Activated T-helper 17 cell treated with anti-CD3 and anti-CD28 coated beads, Interleukin-2, amount 50 U/mL, for 72 hours (primary cell): ENCODE measurements around the gene ANKRD11. TPM values are rescaled to one million over a fixed set of nuclear protein-coding genes. Genes with fewer than 3 reads are reported as not detected.

Experiments used
- ATAC-seq: fragments of 150-1000 bp; cut with Tn5 transposase; replicated peaks from 2 replicates; pipeline ENCODE4 v1.10.0; 2021; ENCODE audit warnings: mild to moderate bottlenecking, moderate library complexity
- H3K27ac Mint-ChIP-seq: one replicate; pipeline ENCODE4 v1.8.0; 2022; ENCODE audit warnings: mixed read lengths
- H3K27me3 Mint-ChIP-seq: one replicate; pipeline ENCODE4 v1.8.0; 2022; ENCODE audit warnings: mixed read lengths
- H3K36me3 Mint-ChIP-seq: one replicate; pipeline ENCODE4 v1.8.0; 2022; ENCODE audit warnings: low read depth, mild to moderate bottlenecking, mixed read lengths
- H3K4me1 Mint-ChIP-seq: one replicate; pipeline ENCODE4 v1.8.0; 2022; ENCODE audit warnings: mixed read lengths
- H3K4me3 Mint-ChIP-seq: one replicate; pipeline ENCODE4 v1.8.0; 2022; ENCODE audit warnings: mild to moderate bottlenecking, mixed read lengths
- H3K9me3 Mint-ChIP-seq: one replicate; pipeline ENCODE4 v1.8.0; 2022; ENCODE audit warnings: mixed read lengths
- total RNA-seq, 2 donors: library from RNA; stranded (reverse); gene quantifications; one replicate each; pipeline ENCODE4 v1.2.3, GENCODE V29; 2022

The ANKRD11 gene
- total RNA-seq, 2 donors from 2014 or later = 166 to 178 TPM

DNA sequence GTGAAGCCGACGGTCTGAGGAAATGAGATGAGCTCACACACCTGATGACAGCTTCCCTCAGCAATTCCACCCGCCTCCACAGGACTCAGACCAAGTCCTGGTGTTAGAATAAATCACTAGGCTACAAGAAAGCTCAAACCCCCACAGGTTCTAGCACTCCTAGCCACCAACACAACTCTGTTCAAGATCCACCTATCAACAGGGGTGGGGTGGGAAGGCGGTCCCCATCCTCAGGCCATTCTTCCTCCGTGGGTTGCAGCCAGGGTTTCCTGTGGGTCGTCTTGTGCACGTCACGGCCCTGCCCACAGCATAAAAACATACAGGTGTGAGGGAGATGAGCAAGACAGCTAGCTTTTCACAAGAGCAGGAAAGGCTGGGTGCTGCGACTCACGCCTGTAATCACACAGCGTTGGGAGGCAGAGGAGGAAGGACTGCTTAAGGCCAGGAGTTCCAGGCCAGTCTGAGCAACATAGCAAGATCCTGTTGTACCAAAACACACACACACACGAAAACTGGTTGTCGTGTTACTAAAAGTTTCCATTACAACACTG is 81.1 kb downstream of the ANKRD11 start:
- Mint-ChIP-seq H3K9me3 (no peaks in the 10 kb centered on the region), H3K4me3 (peak overlapping the region; percentile 77), H3K4me1 (peaks cover 57% of the 10 kb centered on the region), H3K27me3 (no peaks in the 10 kb centered on the region), H3K27ac (peak overlapping the region; percentile 91), H3K36me3 (peaks cover 11% of the 10 kb centered on the region)
- peak; percentile 85 for ATAC-seq

DNA sequence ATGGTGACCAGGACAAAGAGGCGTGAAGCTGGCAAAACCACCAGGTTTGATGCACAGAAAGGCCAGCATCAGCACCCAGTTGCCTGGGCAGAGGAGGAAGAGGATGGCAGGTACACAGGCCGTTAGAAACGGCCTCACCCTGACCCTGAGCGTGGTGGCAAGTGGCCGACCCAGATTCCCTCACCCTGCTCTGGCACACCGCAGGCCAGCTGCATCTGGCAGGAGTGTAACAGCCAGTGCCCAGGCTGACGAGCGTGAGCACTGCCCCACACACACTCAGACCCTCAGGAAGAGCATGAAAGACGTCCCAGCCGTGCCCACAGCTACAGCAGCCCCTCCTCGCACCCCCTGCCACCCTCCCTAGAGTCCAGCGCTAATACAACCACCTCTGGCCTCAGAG is 82.0 kb downstream of the ANKRD11 start:
- Mint-ChIP-seq H3K4me1 (peaks cover 64% of the 10 kb centered on the region), H3K4me3 (peak overlapping the region; percentile 77), H3K36me3 (peaks cover 19% of the 10 kb centered on the region), H3K9me3 (no peaks in the 10 kb centered on the region), H3K27me3 (no peaks in the 10 kb centered on the region), H3K27ac (peak overlapping the region; percentile 91)
- ATAC-seq = no peak

DNA sequence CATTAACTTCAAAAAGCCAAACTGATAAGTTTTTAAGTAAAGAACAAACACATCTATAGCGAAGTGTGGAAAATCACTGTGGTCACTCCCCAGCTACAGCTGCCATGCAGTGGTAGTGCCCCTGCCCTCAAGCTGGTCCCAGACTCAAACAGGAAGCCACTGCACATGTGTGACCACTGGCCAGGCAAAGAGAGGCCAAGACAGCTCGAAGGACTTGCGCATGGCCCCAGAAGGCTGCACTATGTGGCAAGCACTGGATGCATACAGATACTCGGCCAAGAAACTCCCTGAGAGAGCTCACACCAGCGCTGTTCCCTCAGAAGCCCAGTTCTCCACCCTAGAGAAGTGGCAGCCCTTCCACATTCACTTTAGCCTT is 82.4 kb downstream of the ANKRD11 start:
- ATAC-seq = no peak
- H3K27me3 Mint-ChIP-seq = no peaks in the 10 kb centered on the region
- peak overlapping the region; percentile 77 for H3K4me3 Mint-ChIP-seq
- peaks cover 67% of the 10 kb centered on the region for H3K4me1 Mint-ChIP-seq
- H3K36me3 Mint-ChIP-seq = peaks cover 21% of the 10 kb centered on the region
- H3K27ac Mint-ChIP-seq = peak overlapping the region; percentile 91
- no peaks in the 10 kb centered on the region for H3K9me3 Mint-ChIP-seq

DNA sequence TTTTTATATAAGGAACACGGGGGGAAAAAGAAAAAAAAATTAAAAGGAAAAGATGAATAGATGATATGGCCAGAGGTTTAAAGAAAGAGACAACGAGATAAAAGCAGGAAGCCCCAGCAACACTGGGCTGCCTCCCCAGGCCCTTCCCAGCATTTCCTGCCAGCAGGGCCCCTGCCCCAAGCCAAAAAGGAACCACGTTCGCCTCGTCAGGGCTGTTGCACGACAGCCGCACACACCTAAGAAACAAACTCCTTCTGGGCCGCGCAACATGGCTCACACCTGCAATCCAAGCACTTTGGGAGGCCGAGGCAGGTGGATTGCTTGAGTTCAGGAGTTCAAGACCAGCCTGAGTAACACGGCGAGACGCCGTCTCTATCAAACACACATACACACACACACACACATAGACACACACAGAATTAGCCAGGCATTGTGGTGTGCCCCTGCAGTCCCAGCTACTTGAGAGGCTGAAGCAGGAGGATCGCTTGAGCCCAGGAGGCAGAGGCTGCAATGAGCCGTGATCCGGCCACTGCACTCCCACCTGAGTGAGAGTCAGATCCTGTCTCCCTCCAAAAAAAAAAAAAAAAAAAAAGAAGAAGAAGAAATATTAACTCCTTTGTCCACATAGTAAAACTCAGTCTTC is 83.0 kb downstream of the ANKRD11 start:
- Mint-ChIP-seq H3K27me3 (no peaks in the 10 kb centered on the region), H3K27ac (peak overlapping the region; percentile 91), H3K36me3 (peaks cover 21% of the 10 kb centered on the region), H3K4me3 (peak overlapping the region; percentile 77), H3K4me1 (peaks cover 62% of the 10 kb centered on the region), H3K9me3 (no peaks in the 10 kb centered on the region)
- ATAC-seq = no peak

DNA sequence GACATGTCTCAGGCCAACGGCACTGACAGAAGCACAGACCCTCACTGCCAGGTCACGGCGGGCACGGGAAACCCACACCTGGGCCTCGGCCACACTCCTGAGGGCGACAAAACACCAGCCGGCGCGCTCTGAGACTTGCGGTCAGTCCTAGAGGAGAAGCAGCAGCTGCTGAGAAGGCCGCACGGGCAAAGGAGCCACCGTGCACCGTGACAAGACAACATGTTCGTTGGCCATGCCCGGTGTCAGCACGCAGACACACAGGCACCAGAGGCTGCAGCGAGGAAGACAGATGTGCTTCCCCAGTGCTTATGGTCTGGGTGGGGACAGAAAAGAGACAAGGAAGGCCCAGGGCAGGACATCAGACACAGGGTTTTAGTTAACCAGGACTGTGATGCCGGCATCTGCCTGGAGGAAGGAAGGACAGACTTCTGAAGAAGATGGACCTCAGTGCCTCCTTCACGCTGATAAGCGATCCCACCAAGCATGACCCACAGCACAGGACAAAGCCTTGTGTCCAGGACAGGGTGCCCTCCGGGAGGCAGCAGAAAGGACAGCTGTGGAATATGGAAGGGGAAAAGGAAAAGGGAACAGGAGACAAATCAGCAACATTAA is 84.0 kb downstream of the ANKRD11 start:
- Mint-ChIP-seq H3K27me3 (no peaks in the 10 kb centered on the region), H3K36me3 (peaks cover 21% of the 10 kb centered on the region), H3K4me3 (peak overlapping the region; percentile 77), H3K27ac (peak overlapping the region; percentile 91), H3K9me3 (no peaks in the 10 kb centered on the region), H3K4me1 (peaks cover 57% of the 10 kb centered on the region)
- ATAC-seq = no peak

DNA sequence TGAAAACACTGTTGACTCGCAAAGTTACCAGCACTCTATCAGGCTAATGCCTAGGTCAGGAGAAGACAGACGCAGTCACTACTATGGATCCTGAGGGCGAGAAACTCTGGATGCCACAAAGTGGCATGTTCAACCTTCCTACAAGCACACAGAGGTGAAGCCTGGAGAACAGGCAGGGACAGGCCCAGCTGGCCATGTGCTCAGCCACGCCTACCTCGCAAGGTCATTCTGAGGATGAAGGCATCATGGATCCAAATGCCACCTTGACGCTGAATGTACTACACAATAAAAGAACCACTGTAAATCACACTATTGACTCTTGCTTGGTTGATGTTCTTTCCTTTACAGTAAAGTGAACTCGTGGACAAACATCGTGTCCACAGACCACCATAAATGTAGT is 85.8 kb downstream of the ANKRD11 start:
- ATAC-seq = no peak
- no peaks in the 10 kb centered on the region for H3K27me3 Mint-ChIP-seq
- H3K9me3 Mint-ChIP-seq = no peaks in the 10 kb centered on the region
- peak overlapping the region; percentile 89 for H3K27ac Mint-ChIP-seq
- H3K4me1 Mint-ChIP-seq = peaks cover 47% of the 10 kb centered on the region
- peaks cover 21% of the 10 kb centered on the region for H3K36me3 Mint-ChIP-seq
- H3K4me3 Mint-ChIP-seq = peak overlapping the region; percentile 59

DNA sequence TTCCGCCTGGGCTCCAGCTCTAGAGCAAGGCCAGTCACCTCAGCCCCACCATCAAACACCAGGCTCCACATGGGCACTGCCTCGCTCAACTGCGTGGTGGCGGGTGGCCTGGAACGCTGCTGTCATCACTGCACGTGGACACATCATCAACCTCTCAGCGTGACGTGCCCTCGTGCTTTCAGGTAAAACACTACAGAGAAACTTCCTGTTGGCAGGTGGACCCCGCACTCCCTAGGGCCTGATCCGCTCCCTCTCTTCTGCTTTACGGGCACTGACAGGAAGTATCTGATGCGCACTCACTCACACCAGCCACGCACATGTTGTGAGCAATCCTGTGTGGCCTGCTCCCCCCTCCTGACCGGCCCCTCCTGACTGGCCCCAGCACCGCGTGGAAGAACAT is 87.4 kb downstream of the ANKRD11 start:
- no peaks in the 10 kb centered on the region for H3K27me3 Mint-ChIP-seq
- H3K27ac Mint-ChIP-seq = peak overlapping the region; percentile 89
- no peaks in the 10 kb centered on the region for H3K9me3 Mint-ChIP-seq
- H3K4me1 Mint-ChIP-seq = peaks cover 47% of the 10 kb centered on the region
- ATAC-seq = peak; percentile 54
- H3K4me3 Mint-ChIP-seq = peak overlapping the region; percentile 59
- H3K36me3 Mint-ChIP-seq = peaks cover 28% of the 10 kb centered on the region

DNA sequence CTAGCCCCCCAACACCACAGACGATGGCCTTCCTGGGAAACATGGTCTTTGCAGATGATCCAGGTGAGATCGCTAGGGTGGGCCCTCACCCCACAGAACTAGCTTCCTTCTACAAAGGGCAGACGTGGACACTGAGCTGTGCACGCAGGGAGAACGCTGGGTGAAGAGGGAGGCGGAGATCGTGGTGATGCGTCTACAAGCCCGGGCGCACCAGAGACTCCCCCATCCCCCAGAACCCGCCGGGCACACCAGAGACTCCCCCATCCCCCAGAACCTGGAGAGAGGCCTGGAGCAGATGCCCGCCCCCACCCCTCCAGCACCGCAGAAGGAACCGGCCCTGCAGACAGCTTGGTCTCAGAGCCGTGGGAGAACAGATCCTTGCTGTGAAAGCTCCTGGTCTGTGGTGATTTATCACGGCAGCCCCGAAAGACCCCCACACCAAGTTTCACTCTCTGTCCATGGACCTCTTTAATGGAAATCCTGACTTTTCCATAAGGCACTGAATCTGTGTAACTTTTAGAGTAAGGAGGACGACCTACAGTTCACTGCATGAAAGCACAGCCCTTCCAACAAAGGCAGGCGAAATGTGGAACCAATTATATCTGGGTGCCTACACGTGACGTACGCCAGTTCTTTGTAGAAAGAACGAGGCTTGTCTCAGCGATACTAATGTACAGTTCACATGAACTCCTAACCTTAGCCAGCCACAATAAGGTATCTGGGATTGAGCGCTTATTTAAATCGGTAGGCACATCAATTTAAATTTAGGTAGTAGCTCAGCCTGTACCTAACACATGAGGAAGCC is 88.5 kb downstream of the ANKRD11 start:
- H3K27me3 Mint-ChIP-seq = no peaks in the 10 kb centered on the region

DNA sequence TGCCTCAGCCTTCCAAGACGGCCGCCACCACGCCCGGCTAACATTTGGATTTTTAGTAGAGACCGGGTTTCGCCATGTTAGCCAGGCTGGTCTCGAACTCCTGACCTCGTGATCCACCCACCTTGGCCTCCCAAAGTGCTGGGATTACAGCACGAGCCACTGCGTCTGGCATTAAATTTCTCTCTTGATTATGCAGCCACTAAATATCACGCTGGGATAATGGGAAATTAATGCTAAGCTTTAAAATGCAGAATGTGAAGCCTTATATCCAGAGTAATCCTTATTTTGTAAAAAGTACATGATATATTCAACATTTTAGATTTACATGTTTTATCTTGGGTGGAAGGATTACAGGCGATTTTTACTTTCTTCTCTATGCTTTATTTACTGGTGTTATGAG is 89.2 kb downstream of the ANKRD11 start:
- no peak overlapping the region for H3K4me3 Mint-ChIP-seq
- H3K9me3 Mint-ChIP-seq = no peaks in the 10 kb centered on the region
- peaks cover 35% of the 10 kb centered on the region for H3K36me3 Mint-ChIP-seq
- no peak for ATAC-seq
- H3K27ac Mint-ChIP-seq = peak overlapping the region; percentile 12
- no peaks in the 10 kb centered on the region for H3K27me3 Mint-ChIP-seq
- H3K4me1 Mint-ChIP-seq = peaks cover 29% of the 10 kb centered on the region

More for the DNA sequence above, 88.5 kb downstream of the ANKRD11 start:
- Mint-ChIP-seq H3K36me3 (peaks cover 34% of the 10 kb centered on the region), H3K27ac (peak overlapping the region; percentile 89), H3K4me3 (peak overlapping the region; percentile 59), H3K4me1 (peaks cover 36% of the 10 kb centered on the region), H3K9me3 (no peaks in the 10 kb centered on the region)
- ATAC-seq = no peak

DNA sequence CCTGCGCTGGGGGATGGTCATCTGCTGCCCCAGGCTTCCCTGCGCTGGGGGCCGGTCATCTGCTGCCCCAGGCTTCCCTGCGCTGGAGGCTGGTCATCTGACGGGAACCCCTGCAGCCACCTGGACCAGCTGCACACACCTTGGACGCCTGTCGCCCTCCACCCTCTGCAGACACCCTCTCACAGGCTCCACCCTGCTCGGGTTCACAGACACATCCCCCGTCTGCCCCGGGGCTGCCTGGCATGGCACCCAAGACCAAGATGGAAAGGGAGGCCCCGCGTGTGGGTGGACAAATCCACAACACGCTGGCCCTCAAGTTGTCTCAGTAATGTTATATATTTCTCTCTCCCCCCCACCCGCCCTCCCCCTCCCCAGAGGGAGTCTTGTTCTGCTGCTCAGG is 89.6 kb downstream of the ANKRD11 start:
- peaks cover 28% of the 10 kb centered on the region for H3K4me1 Mint-ChIP-seq
- H3K27ac Mint-ChIP-seq = no peak overlapping the region
- ATAC-seq = no peak
- no peak overlapping the region for H3K4me3 Mint-ChIP-seq
- no peaks in the 10 kb centered on the region for H3K27me3 Mint-ChIP-seq
- peaks cover 39% of the 10 kb centered on the region for H3K36me3 Mint-ChIP-seq
- H3K9me3 Mint-ChIP-seq = no peaks in the 10 kb centered on the region

DNA sequence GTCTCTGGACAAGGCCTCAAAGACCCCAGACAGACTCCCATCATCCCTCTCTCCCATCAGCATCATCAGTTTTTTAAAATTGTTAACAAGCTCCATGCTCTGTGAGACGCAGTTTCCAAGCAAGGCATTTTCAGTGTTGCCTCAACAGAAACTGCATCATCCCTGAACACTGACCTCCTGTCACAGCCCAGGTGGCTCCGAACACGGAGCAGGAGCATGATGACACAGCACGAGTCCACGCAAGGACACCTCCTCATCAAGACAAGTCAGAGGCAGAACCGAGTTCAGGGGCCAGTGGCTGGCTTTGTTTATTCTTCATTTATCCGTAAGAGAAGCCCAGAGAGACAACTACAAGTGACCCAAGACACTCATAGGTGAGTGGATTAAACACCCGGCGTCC is 91.4 kb downstream of the ANKRD11 start:
- Mint-ChIP-seq H3K4me1 (peaks cover 25% of the 10 kb centered on the region), H3K4me3 (no peak overlapping the region), H3K9me3 (no peaks in the 10 kb centered on the region), H3K27ac (peak overlapping the region; percentile 76), H3K36me3 (peaks cover 48% of the 10 kb centered on the region), H3K27me3 (no peaks in the 10 kb centered on the region)
- ATAC-seq = no peak

DNA sequence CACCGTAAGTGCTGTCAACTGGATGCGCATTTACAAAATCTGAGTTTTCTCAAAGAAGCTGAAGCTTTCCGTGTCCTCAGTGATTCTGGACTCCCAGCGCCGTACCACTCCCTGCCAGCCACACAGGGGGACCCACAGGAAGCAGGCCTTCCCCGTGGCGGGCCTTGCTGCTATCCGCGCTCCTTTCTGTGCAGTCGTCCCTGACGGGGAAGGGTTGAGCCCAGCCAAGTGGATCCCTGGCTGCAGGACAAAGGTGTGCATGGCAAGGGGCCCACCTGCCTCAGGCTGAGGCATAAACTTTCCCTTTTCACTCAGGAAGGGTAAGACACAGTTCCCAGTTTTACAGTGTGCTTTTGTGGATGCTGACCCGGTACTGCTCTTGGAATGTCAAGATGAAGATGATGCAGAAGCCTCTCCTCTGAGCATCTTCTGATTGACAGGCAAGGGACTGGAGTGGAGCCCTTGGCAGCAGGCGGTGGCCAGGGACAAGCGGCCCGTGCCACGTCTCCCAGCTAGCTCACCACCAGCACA is 93.0 kb downstream of the ANKRD11 start:
- Mint-ChIP-seq H3K27ac (no peak overlapping the region), H3K9me3 (no peaks in the 10 kb centered on the region), H3K27me3 (no peaks in the 10 kb centered on the region), H3K4me3 (no peak overlapping the region), H3K36me3 (peaks cover 47% of the 10 kb centered on the region), H3K4me1 (peaks cover 20% of the 10 kb centered on the region)
- no peak for ATAC-seq

DNA sequence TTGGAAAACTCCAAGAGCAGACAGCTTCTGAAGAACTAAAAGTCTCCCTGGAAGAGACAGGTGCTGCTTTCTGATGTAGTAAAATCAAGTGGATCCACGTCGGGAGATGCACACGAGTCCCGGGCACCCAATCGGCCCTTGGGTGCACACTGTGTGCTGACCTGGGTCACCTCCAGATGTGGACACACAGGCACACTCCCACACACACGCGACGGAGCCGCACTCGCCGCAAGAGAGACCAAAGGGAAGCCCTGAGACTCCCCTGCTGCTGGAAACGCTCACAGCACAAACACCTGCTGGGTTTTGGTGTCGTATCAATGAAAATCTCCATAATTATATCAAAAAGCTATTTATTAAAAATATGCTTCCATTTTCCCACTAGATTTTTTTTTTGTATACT is 94.2 kb downstream of the ANKRD11 start:
- Mint-ChIP-seq H3K27me3 (no peaks in the 10 kb centered on the region), H3K36me3 (peaks cover 50% of the 10 kb centered on the region), H3K4me3 (no peak overlapping the region), H3K9me3 (no peaks in the 10 kb centered on the region), H3K4me1 (peaks cover 20% of the 10 kb centered on the region), H3K27ac (no peak overlapping the region)
- no peak for ATAC-seq
